MM.1S (cell line): ENCODE results near the gene ARHGAP26.

Experiments used
- DNase-seq: peaks from one replicate; pipeline ENCODE4 v3.0.0-alpha.2; 2015
- H2AFZ ChIP-seq: fragments of 300-600 bp; sonication (generic); 2 replicates; pipeline ENCODE4 v1.6.0; 2016; ENCODE audit warnings: antibody characterized with exemption, low read length
- H3F3A ChIP-seq: fragments of 300-600 bp; sonication (generic); 2 replicates; pipeline ENCODE4 v1.6.1; 2016; ENCODE audit warnings: mild to moderate bottlenecking, antibody characterized with exemption, low read length, moderate library complexity, mixed read lengths; ENCODE audit not compliant: insufficient read depth
- H3K27ac ChIP-seq: fragments of 300-600 bp; sonication (generic); 2 replicates; pipeline ENCODE4 v1.5.1; 2016; ENCODE audit warnings: mild to moderate bottlenecking, low read length
- H3K27me3 ChIP-seq: fragments of 300-600 bp; sonication (generic); replicated peaks from 2 replicates; pipeline ENCODE4 v1.6.0; 2016; ENCODE audit warnings: low read length; ENCODE audit not compliant: insufficient read depth
- H3K36me3 ChIP-seq: fragments of 300-600 bp; sonication (generic); replicated peaks from 2 replicates; pipeline ENCODE4 v1.6.1; 2016; ENCODE audit warnings: mild to moderate bottlenecking, low read length, mixed read lengths; ENCODE audit not compliant: insufficient read depth
- H3K4me1 ChIP-seq: fragments of 300-600 bp; sonication (generic); 2 replicates; pipeline ENCODE4 v1.6.1; 2016; ENCODE audit warnings: low read length, mixed read lengths
- H3K4me2 ChIP-seq: fragments of 300-600 bp; sonication (generic); 2 replicates; pipeline ENCODE4 v1.6.0; 2016; ENCODE audit warnings: low read depth, low read length
- H3K4me3 ChIP-seq: fragments of 300-600 bp; sonication (generic); 2 replicates; pipeline ENCODE4 v1.5.1; 2016; ENCODE audit warnings: low read length, mixed read lengths
- H3K79me2 ChIP-seq: fragments of 300-600 bp; sonication (generic); 2 replicates; pipeline ENCODE4 v1.6.1; 2016; ENCODE audit warnings: mixed run types, low read length, mixed read lengths
- H3K9ac ChIP-seq: fragments of 300-600 bp; sonication (generic); 2 replicates; pipeline ENCODE4 v1.6.1; 2016; ENCODE audit warnings: low read length, mixed read lengths
- H3K9me2 ChIP-seq: fragments of 300-600 bp; sonication (generic); replicated peaks from 2 replicates; pipeline ENCODE4 v1.6.1; 2016; ENCODE audit warnings: mild to moderate bottlenecking, low read length, mixed read lengths; ENCODE audit not compliant: insufficient read depth
- H3K9me3 ChIP-seq: fragments of 300-600 bp; sonication (generic); replicated peaks from 2 replicates; pipeline ENCODE4 v1.6.1; 2016; ENCODE audit warnings: mild to moderate bottlenecking, low read length, mixed read lengths; ENCODE audit not compliant: insufficient read depth
- H4K20me1 ChIP-seq: fragments of 300-600 bp; sonication (generic); 2 replicates; pipeline ENCODE4 v1.6.1; 2016; ENCODE audit warnings: mild to moderate bottlenecking, low read length, moderate library complexity, mixed read lengths; ENCODE audit not compliant: insufficient read depth
- CTCF ChIP-seq: fragments of 300-600 bp; sonication (generic); IDR thresholded peaks from 2 replicates; pipeline ENCODE4 v1.5.1; 2016; ENCODE audit warnings: antibody characterized with exemption, low read length, mixed read lengths
- EZH2 ChIP-seq: fragments of 300-600 bp; sonication (generic); optimal IDR thresholded peaks from 2 replicates; pipeline ENCODE3; 2017; ENCODE audit warnings: low read depth, mild to moderate bottlenecking, antibody characterized with exemption, low read length, mixed read lengths
- EZH2phosphoT487 ChIP-seq: fragments of 300-600 bp; sonication (generic); IDR thresholded peaks from 2 replicates; pipeline ENCODE4 v1.6.1; 2018; ENCODE audit warnings: antibody characterized with exemption, low read length

The ARHGAP26 gene

GRCh38 chr5:143145243-143146160, 375.3 kb downstream of the ARHGAP26 start:
- no peak for DNase-seq
- Histone ChIP-seq H3K27me3 (no peaks in the 10 kb centered on the region), H3K4me1 (no peaks in the 10 kb centered on the region), H3K4me3 (peak overlapping the region; percentile 22; the same call in 1 of the 2 replicates), H2AFZ (no peak overlapping the region), H3F3A (no peaks in the 10 kb centered on the region), H3K9ac (no peak overlapping the region), H3K27ac (no peak overlapping the region), H3K4me2 (peak overlapping the region; percentile 29; the same call in 1 of the 2 replicates), H3K9me2 (no peaks in the 10 kb centered on the region), H3K9me3 (no peaks in the 10 kb centered on the region), H4K20me1 (no peaks in the 10 kb centered on the region), H3K36me3 (no peaks in the 10 kb centered on the region), H3K79me2 (no peaks in the 10 kb centered on the region)
- TF ChIP-seq CTCF (no peak), EZH2phosphoT487 (no peak), EZH2 (no peak)

GRCh38 chr5:143146161-143146560, 376.0 kb downstream of the ARHGAP26 start:
- H3K4me2 ChIP-seq, result no peak overlapping the region
- no peaks in the 10 kb centered on the region for H3K9me2 ChIP-seq
- no peak overlapping the region for H3K27ac ChIP-seq

GRCh38 chr5:143147383-143147782, 377.2 kb downstream of the ARHGAP26 start:
- H3F3A ChIP-seq, result no peaks in the 10 kb centered on the region
- no peak overlapping the region for H3K4me2 ChIP-seq
- no peak for DNase-seq
- H3K36me3 ChIP-seq, result no peaks in the 10 kb centered on the region
- H4K20me1 ChIP-seq, result no peaks in the 10 kb centered on the region
- H3K79me2 ChIP-seq, result no peaks in the 10 kb centered on the region
- no peaks in the 10 kb centered on the region for H3K9me3 ChIP-seq
- no peak overlapping the region for H3K4me3 ChIP-seq
- H3K27ac ChIP-seq, result no peak overlapping the region
- no peaks in the 10 kb centered on the region for H3K27me3 ChIP-seq
- no peak overlapping the region for H2AFZ ChIP-seq
- H3K9ac ChIP-seq, result no peak overlapping the region
- H3K4me1 ChIP-seq, result no peaks in the 10 kb centered on the region
- no peaks in the 10 kb centered on the region for H3K9me2 ChIP-seq
- no peak for TF ChIP-seq EZH2phosphoT487
- TF ChIP-seq CTCF, result no peak
- TF ChIP-seq EZH2, result no peak

More at GRCh38 chr5:143146161-143146560, 376.0 kb downstream of the ARHGAP26 start:
- DNase-seq, result no peak
- no peak overlapping the region for H3K4me3 ChIP-seq
- H2AFZ ChIP-seq, result no peak overlapping the region
- no peaks in the 10 kb centered on the region for H3F3A ChIP-seq
- H3K36me3 ChIP-seq, result no peaks in the 10 kb centered on the region
- H3K27me3 ChIP-seq, result no peaks in the 10 kb centered on the region
- no peak overlapping the region for H3K9ac ChIP-seq
- no peak for TF ChIP-seq CTCF
- no peak for TF ChIP-seq EZH2
- no peak for TF ChIP-seq EZH2phosphoT487
- H3K9me3 ChIP-seq, result no peaks in the 10 kb centered on the region
- no peaks in the 10 kb centered on the region for H3K4me1 ChIP-seq
- no peaks in the 10 kb centered on the region for H3K79me2 ChIP-seq
- H4K20me1 ChIP-seq, result no peaks in the 10 kb centered on the region
